GM12878 (cell line): ENCODE results near the gene HLA-DPB1.

Experiments
- BCLAF1 ChIP-seq: fragments of 450-650 bp; IDR thresholded peaks from 2 replicates; pipeline ENCODE4 v1.6.1; 2017; ENCODE audit warnings: antibody characterized with exemption, mild to moderate bottlenecking, moderate library complexity
- CEBPB ChIP-seq, 2 experiments: fragments of 150-350 bp in 1 of 2; IDR thresholded peaks; 2 replicates each; pipeline ENCODE4 v1.6.1; 2012 to 2014; ENCODE audit warnings: low read depth in 2 of 2, low read length in 2 of 2, borderline replicate concordance in 1 of 2, inconsistent platforms in 1 of 2
- CTCF ChIP-seq, 3 experiments: IDR thresholded peaks in 2 of 3; conservative IDR thresholded peaks in 1 of 3; 2 replicates each; pipeline ENCODE4 v1.5.1; 2011; ENCODE audit warnings: low read depth in 3 of 3, low read length in 3 of 3, mild to moderate bottlenecking in 3 of 3, control low read depth in 2 of 3, moderate library complexity in 2 of 3, inconsistent platforms in 1 of 3, mixed read lengths in 1 of 3; ENCODE audit not compliant: control insufficient read depth in 2 of 3, insufficient read depth in 1 of 3; ENCODE audit errors: extremely low read depth in 1 of 3
- FOS ChIP-seq: IDR thresholded peaks from 3 replicates; pipeline ENCODE4 v1.6.1; 2011; ENCODE audit warnings: borderline replicate concordance; ENCODE audit not compliant: insufficient read length; ENCODE audit errors: extremely low read depth
- FOXM1 ChIP-seq: IDR thresholded peaks from 2 replicates; pipeline ENCODE4 v1.6.1; 2012; ENCODE audit warnings: low read depth, mild to moderate bottlenecking, inconsistent platforms, low read length, moderate library complexity
- KDM1A ChIP-seq: fragments of 200-600 bp; sonication (generic); IDR thresholded peaks from 2 replicates; pipeline ENCODE4 v1.6.1; 2016; ENCODE audit warnings: borderline replicate concordance
- NFYA ChIP-seq: IDR thresholded peaks from 2 replicates; pipeline ENCODE4 v1.6.1; 2011; ENCODE audit warnings: low read depth, mild to moderate bottlenecking, low read length, improper control_type of control experiment, borderline replicate concordance
- REST ChIP-seq: IDR thresholded peaks from 2 replicates; pipeline ENCODE4 v1.6.1; 2012; ENCODE audit warnings: mild to moderate bottlenecking, low read depth, low read length
- RFX5 ChIP-seq: IDR thresholded peaks from 2 replicates; pipeline ENCODE4 v1.6.1; 2011; ENCODE audit warnings: low read depth, low read length, improper control_type of control experiment
- STAT1 ChIP-seq: fragments of 450-650 bp; conservative IDR thresholded peaks from 2 replicates; pipeline ENCODE4 v1.6.1; 2014; ENCODE audit warnings: antibody characterized with exemption, mild to moderate bottlenecking
- ZNF217 ChIP-seq: fragments of 450-650 bp; IDR thresholded peaks from 2 replicates; pipeline ENCODE4 v1.6.1; 2017; ENCODE audit warnings: antibody characterized with exemption, mild to moderate bottlenecking
- ZNF592 ChIP-seq: fragments of 450-650 bp; IDR thresholded peaks from 2 replicates; pipeline ENCODE4 v1.6.1; 2017; ENCODE audit warnings: mild to moderate bottlenecking, moderate library complexity

- TF ChIP-seq STAT1 = no peak
- no peak for TF ChIP-seq BCLAF1
- TF ChIP-seq REST = no peak
- no peak for TF ChIP-seq CTCF (IDR thresholded peaks at IDR 0.05 in 2 of 3, conservative IDR thresholded peaks at IDR 0.05 in 1 of 3; ENCODE audit: control insufficient read depth in 2 of 3, extremely low read depth in 1 of 3, insufficient read depth in 1 of 3, low read depth in 3 of 3, low read length in 3 of 3)
- TF ChIP-seq ZNF592 = no peak
- no peak for TF ChIP-seq FOS
- no peak for TF ChIP-seq RFX5
- TF ChIP-seq NFYA = no peak
- TF ChIP-seq ZNF217 = no peak
- no peak for TF ChIP-seq KDM1A
- TF ChIP-seq CEBPB (IDR thresholded peaks at IDR 0.05; ENCODE audit: borderline replicate concordance in 1 of 2, low read depth in 2 of 2, low read length in 2 of 2) = no peak
- TF ChIP-seq FOXM1 = no peak
Observed at GRCh38 chr6:33071569-33071968, 4.2 kb upstream of the HLA-DPB1 start.
